Epidermal melanocyte (primary cell): Measurements from ENCODE around the gene CCDC187.
"Not testable (repeated sequence)": the region's sequence is repeated elsewhere in the genome, so short reads cannot be mapped to it uniquely, and the experiment has no call there.

Source experiments
- DNase-seq: peaks from one replicate; pipeline ENCODE4 v3.0.0; 2011; ENCODE audit warnings: low spot score; ENCODE audit not compliant: insufficient read length

Gene CCDC187

GRCh38 chr9:136303825-136304416, at the start of gene CCDC187:
Gene CCDC187, minus strand, starts transcription at chr9:136304094. Its CDS starts 264 bp downstream, at chr9:136303830.
- DNase-seq: no peak

- no peak for DNase-seq
Measured at GRCh38 chr9:136353088-136353487, 49.2 kb upstream of the CCDC187 start.

GRCh38 chr9:136352682-136353081, 48.8 kb upstream of the CCDC187 start:
- DNase-seq: no peak

GRCh38 chr9:136351868-136352267, 48.0 kb upstream of the CCDC187 start:
- DNase-seq: not testable (repeated sequence)

- DNase-seq: no peak
Measured at GRCh38 chr9:136351252-136351800, 47.4 kb upstream of the CCDC187 start.

- no peak for DNase-seq
Measured at GRCh38 chr9:136349546-136349945, 45.7 kb upstream of the CCDC187 start.

GRCh38 chr9:136348691-136349090, 44.8 kb upstream of the CCDC187 start:
- no peak for DNase-seq

GRCh38 chr9:136347472-136348256, 43.8 kb upstream of the CCDC187 start:
- DNase-seq: no peak

GRCh38 chr9:136346927-136347465, 43.1 kb upstream of the CCDC187 start:
- no peak for DNase-seq

GRCh38 chr9:136346157-136346481, 42.2 kb upstream of the CCDC187 start:
- no peak for DNase-seq

- peak; percentile 55 for DNase-seq
Measured at GRCh38 chr9:136345281-136346156, 41.6 kb upstream of the CCDC187 start.

GRCh38 chr9:136344544-136345280, 40.8 kb upstream of the CCDC187 start:
- DNase-seq: no peak

- DNase-seq: no peak
Measured at GRCh38 chr9:136343884-136344269, 40.0 kb upstream of the CCDC187 start.

GRCh38 chr9:136343121-136343883, 39.4 kb upstream of the CCDC187 start:
- no peak for DNase-seq

GRCh38 chr9:136342181-136343120, 38.6 kb upstream of the CCDC187 start:
- peak; percentile 66 for DNase-seq

- no peak for DNase-seq
Measured at GRCh38 chr9:136341769-136342168, 37.9 kb upstream of the CCDC187 start.

GRCh38 chr9:136341042-136341655, 37.3 kb upstream of the CCDC187 start:
- no peak for DNase-seq

- no peak for DNase-seq
Measured at GRCh38 chr9:136340356-136341041, 36.6 kb upstream of the CCDC187 start.
